NK-92 (cell line): ENCODE measurements around the gene DNAI4.

Source experiments
- DNase-seq: peaks from one replicate; lab custom pipeline; 2025; ENCODE audit not compliant: unreplicated experiment; lab: John Stamatoyannopoulos, UW

The DNAI4 gene

GRCh38 chr1:66770240-66770639 is 154.4 kb downstream of the DNAI4 start:
- no peak for DNase-seq

- DNase-seq: no peak
These were observed 155.0 kb downstream of the DNAI4 start for GRCh38 chr1:66769512-66770229.

GRCh38 chr1:66768965-66769364 is 155.7 kb downstream of the DNAI4 start:
- DNase-seq: no peak

GRCh38 chr1:66767626-66768025 is 157.0 kb downstream of the DNAI4 start:
- no peak for DNase-seq

- no peak for DNase-seq
These were observed 159.6 kb downstream of the DNAI4 start for GRCh38 chr1:66764994-66765578.
